ENCODE measurements around the gene USO1.
"Not testable (repeated sequence)": the region's sequence is repeated elsewhere in the genome, so short reads cannot be mapped to it uniquely, and the experiment has no call there.

The USO1 gene, protein sequence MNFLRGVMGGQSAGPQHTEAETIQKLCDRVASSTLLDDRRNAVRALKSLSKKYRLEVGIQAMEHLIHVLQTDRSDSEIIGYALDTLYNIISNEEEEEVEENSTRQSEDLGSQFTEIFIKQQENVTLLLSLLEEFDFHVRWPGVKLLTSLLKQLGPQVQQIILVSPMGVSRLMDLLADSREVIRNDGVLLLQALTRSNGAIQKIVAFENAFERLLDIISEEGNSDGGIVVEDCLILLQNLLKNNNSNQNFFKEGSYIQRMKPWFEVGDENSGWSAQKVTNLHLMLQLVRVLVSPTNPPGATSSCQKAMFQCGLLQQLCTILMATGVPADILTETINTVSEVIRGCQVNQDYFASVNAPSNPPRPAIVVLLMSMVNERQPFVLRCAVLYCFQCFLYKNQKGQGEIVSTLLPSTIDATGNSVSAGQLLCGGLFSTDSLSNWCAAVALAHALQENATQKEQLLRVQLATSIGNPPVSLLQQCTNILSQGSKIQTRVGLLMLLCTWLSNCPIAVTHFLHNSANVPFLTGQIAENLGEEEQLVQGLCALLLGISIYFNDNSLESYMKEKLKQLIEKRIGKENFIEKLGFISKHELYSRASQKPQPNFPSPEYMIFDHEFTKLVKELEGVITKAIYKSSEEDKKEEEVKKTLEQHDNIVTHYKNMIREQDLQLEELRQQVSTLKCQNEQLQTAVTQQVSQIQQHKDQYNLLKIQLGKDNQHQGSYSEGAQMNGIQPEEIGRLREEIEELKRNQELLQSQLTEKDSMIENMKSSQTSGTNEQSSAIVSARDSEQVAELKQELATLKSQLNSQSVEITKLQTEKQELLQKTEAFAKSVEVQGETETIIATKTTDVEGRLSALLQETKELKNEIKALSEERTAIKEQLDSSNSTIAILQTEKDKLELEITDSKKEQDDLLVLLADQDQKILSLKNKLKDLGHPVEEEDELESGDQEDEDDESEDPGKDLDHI

GRCh38 chr4:75724066-75724866 is at the start of gene USO1:
Gene USO1, plus strand, starts transcription at chr4:75724577. Its CDS starts 243 bp downstream, at chr4:75724820.
- peak; percentile 91 for DNase-seq

GRCh38 chr4:75675004-75675531 is 49.3 kb upstream of the USO1 start:
- DNase-seq, result no peak

DNA sequence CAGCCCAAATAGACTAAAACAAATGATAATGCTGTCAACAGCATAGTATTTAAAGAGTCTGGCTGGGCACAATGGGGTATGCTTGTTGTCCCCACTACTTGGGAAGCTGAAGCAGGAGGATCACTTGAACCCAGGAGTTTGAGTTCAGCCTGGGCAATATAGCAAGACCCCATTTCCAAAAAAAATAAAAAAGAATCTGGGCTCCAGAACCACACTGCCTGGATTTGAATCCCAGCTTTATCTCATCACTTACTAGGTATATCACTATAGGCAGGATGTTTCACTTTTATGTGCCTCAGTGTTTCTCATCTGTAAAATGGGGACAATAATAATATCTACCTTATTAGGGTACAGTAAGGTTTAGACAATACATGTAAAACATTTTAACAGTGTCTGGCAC is 45.9 kb upstream of the USO1 start:
- DNase-seq, result no peak

DNA sequence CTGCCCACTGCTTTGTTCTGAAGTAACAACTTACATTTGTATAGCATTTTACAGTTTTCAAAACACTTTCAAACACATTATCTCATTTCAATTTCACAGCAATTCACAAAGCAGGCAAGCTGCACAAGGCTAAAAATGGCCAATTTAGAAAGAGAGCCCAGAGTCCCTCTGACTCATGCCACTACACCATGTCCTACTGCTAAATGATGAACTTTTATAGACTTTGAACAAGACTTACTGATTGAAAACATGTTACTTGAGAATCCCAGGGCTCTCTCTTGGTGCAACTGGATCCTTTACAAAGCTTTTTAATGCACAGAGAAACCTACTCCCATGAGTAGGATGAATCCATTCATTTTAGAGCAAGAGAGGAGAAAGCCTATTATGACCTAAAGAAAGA is 45.4 kb upstream of the USO1 start:
- no peak for DNase-seq

DNA sequence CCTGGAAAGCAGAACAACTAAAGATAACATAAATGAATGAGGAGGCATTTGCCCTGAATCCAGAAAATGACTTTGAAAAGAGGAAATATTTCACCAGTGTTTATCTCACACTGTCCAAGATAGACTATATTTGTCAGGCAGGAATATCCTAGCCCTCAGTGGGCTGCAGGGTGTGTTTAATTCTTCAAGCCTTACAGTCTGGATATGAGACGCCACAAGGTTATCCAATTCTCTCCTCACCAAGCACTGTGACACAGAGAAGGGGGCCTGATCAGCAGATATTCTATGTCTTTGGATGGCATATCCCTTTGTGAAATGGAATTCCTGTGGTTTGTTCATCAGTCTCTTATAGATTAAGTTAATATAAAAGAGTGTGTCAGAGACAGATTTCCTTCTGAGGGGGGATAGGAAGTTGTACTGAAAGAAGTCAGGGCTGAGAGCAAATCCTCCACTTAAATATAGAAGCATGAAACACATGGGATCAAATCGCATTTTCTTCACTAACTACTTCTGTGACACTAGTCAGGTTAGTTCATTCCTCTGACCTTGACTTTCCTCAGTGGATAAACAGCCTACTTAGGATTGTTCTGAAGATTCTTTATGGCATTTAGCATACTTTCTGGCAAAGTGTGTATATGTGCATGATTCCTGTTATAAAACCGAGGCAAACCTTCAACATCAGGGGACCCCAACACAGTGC is 44.4 kb upstream of the USO1 start:
- DNase-seq, result no peak

DNA sequence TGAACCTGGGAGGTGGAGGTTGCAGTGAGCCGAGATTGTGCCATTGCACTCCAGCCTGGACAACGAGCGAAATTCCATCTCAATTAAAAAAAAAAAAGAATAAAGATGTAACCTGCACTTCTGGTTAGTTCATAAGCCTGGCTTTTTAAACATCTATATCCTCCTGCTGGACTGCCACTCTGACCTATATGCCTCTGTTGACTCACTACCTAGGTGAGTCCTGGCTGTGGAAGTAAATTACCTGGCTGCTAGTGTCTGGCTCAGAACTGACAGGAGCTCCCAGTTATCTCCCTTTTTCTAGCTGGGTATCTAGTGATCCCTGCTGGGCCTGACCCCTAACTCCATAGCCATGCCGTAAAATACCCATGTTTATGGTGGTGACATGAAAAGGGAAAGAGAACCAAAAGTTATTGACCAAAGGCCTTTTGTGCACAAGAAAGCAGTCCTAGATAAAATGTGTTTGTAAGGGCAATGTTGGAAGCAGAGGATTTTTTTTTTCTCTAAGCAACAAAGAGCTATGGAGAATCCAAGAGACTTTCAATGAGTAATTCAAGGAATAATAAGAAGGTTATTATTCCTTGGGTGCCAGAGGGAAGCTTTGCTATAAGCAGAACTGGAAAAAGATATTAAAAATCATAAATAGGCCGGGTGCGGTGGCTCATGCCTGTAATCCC is 40.8 kb upstream of the USO1 start:
- DNase-seq, result no peak

- DNase-seq, result no peak
Measured at GRCh38 chr4:75685546-75686189, 38.7 kb upstream of the USO1 start.

DNA sequence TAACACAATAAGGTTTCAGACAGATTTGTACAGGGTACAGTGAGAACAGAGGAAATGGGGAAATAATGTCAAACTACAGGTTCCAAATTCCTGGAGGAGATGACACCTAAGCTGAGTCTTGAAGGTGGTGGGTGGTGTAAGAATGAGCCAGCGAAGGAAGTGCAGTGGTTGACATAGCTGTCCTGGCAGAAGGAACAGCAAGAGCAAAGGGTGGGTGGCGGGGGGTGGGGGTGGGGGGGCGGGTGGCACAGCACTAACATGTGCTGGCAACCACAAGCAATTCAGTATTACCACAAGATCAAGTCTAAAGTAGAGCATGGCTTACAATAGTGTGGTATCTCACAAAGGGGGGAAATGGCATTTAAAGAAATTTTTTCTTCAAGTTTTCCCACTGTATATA is 38.0 kb upstream of the USO1 start:
- no peak for DNase-seq

GRCh38 chr4:75687125-75687524 is 37.3 kb upstream of the USO1 start:
- not testable (repeated sequence) for DNase-seq

GRCh38 chr4:75692066-75692465 is 32.3 kb upstream of the USO1 start:
- DNase-seq, result not testable (repeated sequence)

DNA sequence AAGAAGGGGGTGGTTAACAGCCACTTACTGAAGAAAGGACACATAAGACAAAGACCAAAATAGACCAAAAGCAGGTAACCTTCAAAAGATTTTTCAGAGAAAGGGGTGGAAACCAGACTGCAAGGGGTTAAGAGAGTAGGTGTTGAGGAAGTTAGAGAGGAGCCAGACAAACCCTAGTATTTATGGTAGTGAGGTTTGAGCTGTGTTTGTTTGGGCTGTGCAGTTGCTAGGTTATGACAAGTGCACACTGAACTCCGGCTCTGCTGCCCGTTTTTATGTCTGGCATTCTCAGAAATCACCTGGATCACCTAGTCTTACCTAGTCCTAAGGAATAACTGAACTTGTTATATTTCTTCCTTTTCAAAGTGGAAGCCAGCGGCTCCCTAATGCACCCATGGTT is 28.3 kb upstream of the USO1 start:
- DNase-seq, result no peak

GRCh38 chr4:75696581-75696980 is 27.8 kb upstream of the USO1 start:
- DNase-seq, result no peak

GRCh38 chr4:75698162-75698962 is 26.0 kb upstream of the USO1 start:
- no peak for DNase-seq

DNA sequence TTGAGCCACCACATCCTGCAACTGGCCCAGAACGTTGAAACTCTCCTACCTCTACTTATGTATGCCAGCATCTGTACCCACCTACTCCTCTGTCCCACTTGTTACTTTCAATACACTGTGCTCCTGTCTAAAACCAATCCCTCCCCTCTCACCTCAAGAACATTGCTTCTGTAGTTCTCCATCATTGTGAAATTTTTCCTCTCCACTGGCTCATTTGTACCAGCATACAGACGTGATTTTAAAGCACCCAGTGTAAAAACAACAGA is 25.5 kb upstream of the USO1 start:
- no peak for DNase-seq

- no peak for DNase-seq
Measured at GRCh38 chr4:75699299-75699698, 25.1 kb upstream of the USO1 start.

DNA sequence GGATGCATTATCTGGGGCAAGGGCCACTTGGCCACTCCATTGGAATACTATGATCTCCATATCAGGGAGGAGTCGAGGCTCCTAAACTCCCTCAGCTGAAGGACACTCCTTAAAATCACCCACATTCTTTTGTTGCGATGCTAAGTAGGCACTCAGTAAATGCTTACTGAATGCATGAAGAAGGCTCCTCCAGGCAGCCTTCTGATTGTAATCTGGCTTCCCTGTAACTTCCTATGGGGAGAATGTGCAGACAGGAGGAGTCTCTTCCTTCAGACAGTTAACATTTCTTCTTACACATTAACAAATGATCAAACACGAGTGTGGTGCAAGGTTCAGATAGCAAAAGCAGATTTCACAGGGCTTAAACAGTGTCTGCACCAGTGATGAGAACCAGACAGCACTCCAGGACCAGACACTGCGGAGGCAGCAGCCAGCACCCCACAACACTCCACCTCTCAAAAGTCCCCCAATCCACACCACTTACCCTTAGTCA is 21.4 kb upstream of the USO1 start:
- DNase-seq, result no peak

DNA sequence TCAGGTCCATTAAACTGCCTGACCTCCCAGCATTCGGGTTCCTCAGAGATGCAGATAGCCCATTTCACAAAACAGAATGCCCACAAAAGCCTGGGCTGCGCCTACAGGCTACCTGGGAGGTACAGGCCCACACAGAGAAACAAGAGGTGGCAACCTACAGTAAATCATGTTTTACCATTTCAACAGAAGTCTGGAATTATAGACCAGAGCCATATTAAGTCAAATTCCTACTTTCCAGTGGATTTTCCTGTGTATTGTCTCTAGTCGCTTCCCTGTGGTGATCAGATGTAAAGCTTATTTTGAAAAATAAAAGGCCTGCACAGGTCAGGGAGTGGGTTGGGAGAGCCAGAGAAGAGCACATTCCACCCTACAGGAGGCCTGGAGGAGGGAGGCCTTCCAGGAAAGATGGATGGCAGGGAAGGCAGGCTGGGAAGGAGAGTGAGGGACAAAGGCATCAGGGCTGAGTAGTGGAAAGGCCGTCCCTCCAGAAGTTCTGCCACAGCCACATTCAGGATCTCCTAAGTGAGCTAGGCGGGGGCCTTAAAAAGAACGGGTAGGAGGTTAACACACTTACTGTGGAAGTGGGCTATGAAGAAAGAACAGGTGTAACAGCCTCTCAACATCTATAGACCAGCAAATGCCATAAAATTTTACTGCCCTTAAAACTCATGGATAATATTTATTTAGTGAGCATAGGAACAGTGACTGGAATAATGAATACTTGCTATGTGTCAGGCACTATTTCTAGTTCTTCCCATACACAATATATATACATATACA is 19.0 kb upstream of the USO1 start:
- DNase-seq, result no peak

GRCh38 chr4:75708218-75708691 is 16.1 kb upstream of the USO1 start:
- DNase-seq, result no peak

- no peak for DNase-seq
Measured at GRCh38 chr4:75710246-75710645, 14.1 kb upstream of the USO1 start.
